ENCODE measurements around the gene EDIL3.

Gene EDIL3

GRCh38 chr5:83899326-83899970 lies 485.2 kb downstream of the EDIL3 start:
- Mint-ChIP-seq H3K27me3 (no peaks in the 10 kb centered on the region), H3K27ac (ENCODE audit: low read depth) (no peak overlapping the region), H3K36me3 (ENCODE audit: insufficient read depth) (no peaks in the 10 kb centered on the region), H3K4me3 (no peak overlapping the region), H3K9me3 (peaks cover 6% of the 10 kb centered on the region), H3K4me1 (no peaks in the 10 kb centered on the region)
- DNase-seq (ENCODE audit: low spot score in 2 of 2) (no peak), ATAC-seq (replicated peaks; ENCODE audit: extremely low read depth, poor library complexity, severe bottlenecking) (no peak)

- no peaks in the 10 kb centered on the region for H3K27me3 Mint-ChIP-seq
- H3K4me3 Mint-ChIP-seq: no peak overlapping the region
- no peaks in the 10 kb centered on the region for H3K36me3 Mint-ChIP-seq (ENCODE audit: insufficient read depth)
- ATAC-seq (replicated peaks; ENCODE audit: extremely low read depth, poor library complexity, severe bottlenecking) (no peak), DNase-seq (ENCODE audit: low spot score in 2 of 2) (no peak)
- H3K27ac Mint-ChIP-seq (ENCODE audit: low read depth): no peak overlapping the region
- no peaks in the 10 kb centered on the region for H3K4me1 Mint-ChIP-seq
- H3K9me3 Mint-ChIP-seq: peaks cover 6% of the 10 kb centered on the region
These were observed 488.8 kb downstream of the EDIL3 start for GRCh38 chr5:83895860-83896259.

GRCh38 chr5:83891261-83891660 lies 493.4 kb downstream of the EDIL3 start:
- no peaks in the 10 kb centered on the region for H3K4me1 Mint-ChIP-seq
- peaks cover 6% of the 10 kb centered on the region for H3K9me3 Mint-ChIP-seq
- ATAC-seq (replicated peaks; ENCODE audit: extremely low read depth, poor library complexity, severe bottlenecking) (no peak), DNase-seq (ENCODE audit: low spot score in 2 of 2) (no peak)
- H3K36me3 Mint-ChIP-seq (ENCODE audit: insufficient read depth): no peaks in the 10 kb centered on the region
- H3K27me3 Mint-ChIP-seq: no peaks in the 10 kb centered on the region
- H3K4me3 Mint-ChIP-seq: no peak overlapping the region
- H3K27ac Mint-ChIP-seq (ENCODE audit: low read depth): no peak overlapping the region
